Dedifferentiated amniotic fluid mesenchymal stem cell (primary cell): ENCODE measurements around the gene ATP13A3.

ENCODE experiments used
- DNase-seq: peaks from one replicate; pipeline ENCODE4 v3.0.0-alpha.2; 2016; ENCODE audit errors: extremely low spot score

The ATP13A3 gene

DNA sequence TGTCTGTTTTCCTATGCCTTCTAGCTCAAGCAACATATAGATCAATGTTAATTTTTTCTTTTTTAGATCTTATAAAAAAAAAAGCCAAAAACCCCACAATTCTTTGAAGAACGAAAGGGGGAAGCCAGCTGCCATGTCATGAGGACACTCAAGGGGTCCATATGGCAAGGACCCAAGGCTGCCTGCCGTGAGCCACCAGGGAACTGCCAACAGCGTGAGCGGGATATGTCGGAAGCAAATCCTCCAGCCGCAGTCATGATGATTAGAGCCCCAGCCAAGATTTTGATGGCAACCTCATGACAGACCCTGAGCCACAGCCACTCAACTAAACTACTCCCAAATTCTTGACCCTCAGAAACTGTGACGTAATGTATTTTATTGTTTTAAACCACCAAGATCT is 94.2 kb downstream of the ATP13A3 start:
- DNase-seq, result no peak

DNA sequence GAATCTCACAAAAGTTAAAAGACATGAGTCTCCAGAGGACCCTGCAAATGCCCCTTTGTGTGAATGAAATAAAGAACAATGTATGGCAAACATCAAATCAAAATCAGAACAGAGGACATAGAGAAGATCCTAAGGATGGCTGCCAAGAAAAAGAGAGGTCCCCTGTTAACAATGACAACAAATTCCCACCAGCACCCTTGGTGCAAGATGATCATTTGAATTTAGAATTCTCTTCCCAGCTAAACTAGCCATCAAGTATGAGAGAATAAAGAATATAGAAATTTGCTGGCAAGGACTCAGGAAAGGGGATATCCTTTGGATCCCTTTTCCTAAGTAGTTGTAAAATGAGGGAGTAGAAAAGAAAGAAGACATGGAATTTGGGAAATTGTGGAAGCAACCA is 96.0 kb downstream of the ATP13A3 start:
- DNase-seq, result no peak

DNA sequence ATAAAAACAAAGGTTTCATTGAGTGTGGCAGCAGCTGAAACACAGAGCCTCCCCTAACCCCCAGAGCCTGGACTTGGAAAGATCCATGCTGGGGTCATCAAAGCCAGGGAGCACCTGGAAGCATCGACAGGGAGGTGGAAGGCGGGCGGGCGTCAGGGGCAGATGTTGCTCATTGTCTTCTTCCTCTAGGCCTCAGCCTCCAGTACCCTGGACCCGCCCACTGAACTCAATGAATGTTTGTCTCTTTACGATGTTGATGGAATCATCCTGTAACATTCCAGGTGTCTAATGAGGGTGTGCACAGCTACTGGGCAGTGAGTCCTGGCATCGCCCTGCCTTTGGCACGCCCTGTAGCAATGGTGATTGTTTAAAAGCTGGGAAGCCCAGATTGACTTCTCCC is 97.5 kb downstream of the ATP13A3 start:
- DNase-seq, result no peak

DNA sequence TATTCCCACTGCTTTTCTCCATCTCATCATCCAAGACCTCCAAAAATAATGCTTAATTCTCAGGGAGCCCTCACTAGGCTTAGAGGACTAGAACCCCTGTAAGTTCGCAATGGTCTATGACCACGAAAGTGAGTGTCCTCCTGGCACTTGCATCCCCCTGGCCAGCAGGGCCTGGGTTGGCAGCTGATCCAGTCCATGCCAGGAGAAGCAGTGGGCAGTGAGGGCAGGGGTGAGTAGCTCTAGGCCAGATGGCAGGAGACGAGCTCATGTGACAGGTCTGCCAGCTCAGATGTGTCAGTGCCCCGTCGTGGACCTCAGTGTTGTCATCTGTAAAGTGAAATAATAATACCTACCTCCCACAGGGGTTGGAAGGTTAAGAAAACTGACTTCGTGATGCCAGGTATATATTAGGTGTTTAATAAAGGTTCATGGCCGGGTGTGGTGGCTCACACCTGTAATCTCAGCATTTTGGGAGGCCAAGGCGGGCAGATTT is 98.8 kb downstream of the ATP13A3 start:
- no peak for DNase-seq

DNA sequence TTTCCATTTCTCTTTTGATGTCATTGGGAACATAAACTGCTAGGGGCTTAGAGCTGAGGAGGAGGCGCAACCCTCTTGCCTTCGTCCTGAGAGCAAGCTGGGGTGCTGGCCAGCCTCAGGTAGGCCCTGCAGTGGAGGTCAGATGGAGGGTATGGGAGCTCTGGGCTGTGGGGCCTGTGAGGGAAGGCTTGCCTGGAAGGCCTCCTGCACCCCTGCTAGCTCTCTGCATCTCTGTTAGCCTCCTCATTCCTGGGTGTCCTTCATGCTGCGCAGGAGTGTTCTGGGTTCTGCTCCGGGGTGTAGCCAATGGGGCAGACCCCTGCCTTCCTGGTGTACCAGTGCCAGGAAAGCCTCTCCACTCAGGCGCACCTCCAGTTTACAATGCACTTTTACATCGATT is 99.5 kb downstream of the ATP13A3 start:
- no peak for DNase-seq

- no peak for DNase-seq
Observed at GRCh38 chr3:194386648-194387047, 100.2 kb downstream of the ATP13A3 start.

DNA sequence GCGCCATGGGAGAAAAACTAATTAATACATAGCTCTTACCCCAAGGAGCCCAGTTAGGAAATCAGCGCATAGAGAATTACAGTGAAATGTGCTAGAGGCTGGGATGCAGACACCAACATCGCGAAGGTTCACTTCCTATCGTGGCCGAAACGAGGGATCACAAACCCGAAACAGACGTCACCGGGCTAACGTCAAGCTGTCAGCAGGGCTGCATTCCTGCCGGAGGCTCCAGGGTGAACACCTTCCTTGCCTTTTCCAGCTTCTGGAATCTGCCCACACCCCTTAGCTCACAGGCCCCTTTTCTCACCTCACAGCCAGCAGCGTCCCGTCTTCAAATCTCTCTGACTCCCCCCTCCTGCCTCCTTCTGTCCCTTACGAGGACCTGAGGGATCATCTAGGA is 100.7 kb downstream of the ATP13A3 start:
- DNase-seq, result no peak

GRCh38 chr3:194384569-194385001 is 102.2 kb downstream of the ATP13A3 start:
- DNase-seq, result no peak

GRCh38 chr3:194384156-194384555 is 102.6 kb downstream of the ATP13A3 start:
- DNase-seq, result no peak

- no peak for DNase-seq
Observed at GRCh38 chr3:194383276-194383940, 103.4 kb downstream of the ATP13A3 start.

DNA sequence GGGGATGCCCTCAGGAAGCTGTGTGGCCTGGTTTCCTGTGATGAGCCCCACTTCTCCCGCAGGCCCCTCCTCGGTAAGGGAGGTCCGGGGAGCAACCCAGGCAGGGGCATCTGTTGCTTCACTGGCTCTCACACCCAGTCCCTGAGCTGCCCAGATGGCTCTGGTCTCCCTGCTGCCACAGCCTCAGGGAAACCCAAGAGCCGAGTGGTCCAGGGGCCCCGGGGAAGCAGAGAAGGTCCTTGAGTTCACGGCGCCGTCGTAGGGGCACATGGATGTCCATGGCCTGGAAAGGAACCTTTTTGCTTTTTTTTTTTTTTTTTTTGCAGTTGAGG is 103.9 kb downstream of the ATP13A3 start:
- no peak for DNase-seq

DNA sequence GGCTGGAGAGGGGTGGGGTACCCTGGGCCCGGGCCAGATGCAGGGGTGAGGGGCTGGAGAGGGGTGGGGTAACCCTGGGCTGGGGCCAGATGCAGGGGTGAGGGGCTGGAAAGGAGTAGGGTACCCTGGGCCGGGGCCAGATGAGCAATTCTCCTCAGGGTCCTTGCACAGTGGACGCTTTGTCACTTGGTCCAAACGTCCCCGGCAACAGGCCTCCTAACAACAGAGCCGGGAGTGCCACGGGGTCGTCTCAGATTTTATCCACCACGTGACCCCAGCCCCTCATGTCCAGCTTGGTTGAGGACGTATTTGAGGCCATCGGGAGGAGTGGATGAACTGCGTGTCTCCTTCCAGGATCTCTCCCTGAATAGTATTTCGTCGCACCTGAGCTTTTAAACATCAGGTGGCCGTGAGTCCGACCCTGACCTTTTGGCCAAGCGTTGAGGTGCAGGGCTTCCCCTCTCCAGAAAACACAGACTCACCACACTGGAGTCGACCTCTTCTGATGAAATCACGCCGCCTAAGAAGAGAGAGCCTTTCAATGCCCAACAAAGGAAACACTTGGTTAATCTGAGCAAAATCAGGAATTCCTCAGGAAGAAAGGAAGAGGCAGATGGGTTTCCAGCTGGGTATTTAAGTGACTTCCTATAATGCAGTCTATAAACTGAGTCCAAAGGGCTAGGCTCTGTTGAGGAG is 104.5 kb downstream of the ATP13A3 start:
- no peak for DNase-seq

DNA sequence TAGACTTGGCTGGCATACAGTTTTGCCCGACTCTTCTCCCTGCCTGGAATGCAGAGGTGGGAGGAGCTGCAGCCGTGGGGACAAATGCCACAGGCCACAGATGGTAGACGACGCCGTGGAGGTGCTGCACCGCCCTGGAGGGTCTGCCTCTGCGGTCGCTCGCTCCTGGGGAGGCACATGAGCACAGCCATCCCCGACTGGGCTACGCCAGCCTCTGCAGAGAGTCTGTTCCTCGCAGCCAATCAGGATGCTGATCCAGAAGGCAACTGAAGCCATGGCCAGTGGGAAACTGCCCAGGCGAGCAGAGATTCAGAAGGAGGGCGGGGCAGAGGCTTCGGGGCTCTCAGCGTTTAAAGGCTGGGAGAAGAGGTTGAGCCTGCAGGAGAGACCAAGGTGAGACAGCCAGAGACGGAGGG is 105.3 kb downstream of the ATP13A3 start:
- DNase-seq, result no peak

DNA sequence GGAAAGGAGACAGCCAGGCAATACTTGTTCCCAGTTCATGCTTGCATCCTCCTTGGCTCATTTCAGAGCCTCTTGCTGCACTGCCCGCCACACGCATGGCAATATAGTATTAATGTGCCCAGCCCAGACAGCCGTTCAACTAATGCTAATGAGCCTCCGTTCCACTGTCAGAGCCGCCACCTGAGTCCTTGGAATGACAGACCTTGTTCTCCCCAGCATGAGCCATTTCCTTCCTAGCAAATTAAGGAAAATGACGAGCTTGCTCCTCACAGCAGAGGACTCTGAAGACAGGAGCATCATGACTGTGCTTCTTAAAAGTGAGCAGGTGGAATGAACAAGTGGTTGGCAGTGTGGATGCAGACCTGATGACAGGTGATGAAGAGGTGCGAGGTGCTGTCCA is 106.5 kb downstream of the ATP13A3 start:
- no peak for DNase-seq

DNA sequence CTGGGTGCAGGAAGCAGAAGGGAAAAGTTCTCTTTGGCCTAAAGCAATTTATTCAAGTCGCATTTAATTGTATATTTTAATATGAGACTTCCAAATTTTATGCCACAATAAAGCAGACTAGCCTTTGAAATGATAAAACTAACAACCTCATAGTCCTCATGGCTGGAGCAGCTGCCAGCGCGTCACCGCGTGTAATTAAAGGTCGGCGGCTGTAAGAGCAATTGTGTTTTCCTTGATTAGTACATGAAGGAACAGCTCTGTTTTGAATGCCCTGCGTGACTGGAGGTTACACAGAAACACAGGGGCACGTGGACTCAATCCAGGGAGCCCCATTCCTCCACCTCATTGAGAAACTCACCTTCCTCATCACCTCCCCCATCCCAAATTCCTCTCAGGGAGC is 107.2 kb downstream of the ATP13A3 start:
- no peak for DNase-seq

- no peak for DNase-seq
Observed at GRCh38 chr3:194379231-194379630, 107.6 kb downstream of the ATP13A3 start.

- no peak for DNase-seq
Observed at GRCh38 chr3:194377708-194378107, 109.1 kb downstream of the ATP13A3 start.

- DNase-seq, result no peak
Observed at GRCh38 chr3:194376241-194376560, 110.6 kb downstream of the ATP13A3 start.

- DNase-seq, result no peak
Observed at GRCh38 chr3:194375473-194376240, 111.1 kb downstream of the ATP13A3 start.

DNA sequence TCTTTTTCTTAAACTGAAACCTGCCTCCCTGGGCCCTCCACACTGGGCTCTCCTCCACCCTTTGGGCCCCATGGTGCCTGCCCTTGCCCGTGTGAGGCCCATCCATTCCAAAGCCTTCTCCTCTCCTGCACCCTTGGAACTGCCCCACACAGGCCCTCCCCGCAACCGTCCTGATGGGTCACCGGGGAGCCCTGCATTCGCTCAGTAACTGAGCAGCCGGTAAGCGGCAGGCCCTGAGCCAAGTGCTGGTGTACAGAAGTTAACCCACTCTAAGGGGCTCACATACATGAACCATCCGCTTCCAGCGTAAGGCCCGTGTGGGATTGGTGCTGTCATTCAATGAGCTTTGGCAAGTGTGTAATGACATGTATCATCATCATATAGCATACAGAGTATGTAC is 111.9 kb downstream of the ATP13A3 start:
- no peak for DNase-seq

GRCh38 chr3:194373899-194374298 is 112.9 kb downstream of the ATP13A3 start:
- DNase-seq, result no peak

DNA sequence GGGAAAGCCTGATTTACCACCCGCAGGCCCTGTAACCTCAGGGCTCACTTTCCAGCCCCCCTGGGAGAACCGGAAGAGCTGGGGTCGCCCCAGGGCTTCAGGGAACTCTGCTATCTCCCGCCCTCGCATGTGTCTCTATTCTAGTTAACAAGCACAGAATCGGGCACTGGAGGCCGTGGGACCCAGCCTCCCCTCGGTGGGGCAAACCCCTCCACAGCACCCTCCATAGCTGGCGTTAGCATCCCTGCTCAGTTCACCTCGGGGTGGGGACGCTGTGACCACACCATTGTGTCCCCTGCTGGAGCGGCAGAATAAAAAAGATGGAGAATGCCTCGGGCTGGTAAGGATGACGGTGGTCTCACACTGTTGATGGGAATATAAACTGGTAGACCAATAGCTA is 113.8 kb downstream of the ATP13A3 start:
- no peak for DNase-seq

- DNase-seq, result no peak
Observed at GRCh38 chr3:194370753-194371152, 116.0 kb downstream of the ATP13A3 start.
